Smooth muscle cell (in vitro differentiated cells): ENCODE results near the gene ITFG1. TPM values are rescaled to one million over a fixed set of nuclear protein-coding genes. Genes with fewer than 3 reads are reported as not detected.
A peak's percentile ranks its signal among the peaks of the same experiment; 100 is the strongest.

Source experiments
- DNase-seq: peaks from one replicate; lab custom pipeline; 2025; ENCODE audit not compliant: unreplicated experiment; lab: John Stamatoyannopoulos, UW
- H2AFZ ChIP-seq: fragments of 200-600 bp; sonication (generic); 2 replicates; pipeline ENCODE4 v1.6.0; 2016; ENCODE audit warnings: antibody characterized with exemption, low read depth, mild to moderate bottlenecking
- H3F3A ChIP-seq: fragments of 200-600 bp; sonication (generic); 2 replicates; pipeline ENCODE4 v1.6.0; 2017; ENCODE audit warnings: antibody characterized with exemption, low read depth
- H3K27ac ChIP-seq: fragments of 200-600 bp; sonication (generic); 2 replicates; pipeline ENCODE4 v1.5.1; 2016; ENCODE audit warnings: low read depth, mild to moderate bottlenecking
- H3K27me3 ChIP-seq: fragments of 200-600 bp; sonication (generic); 2 replicates; pipeline ENCODE4 v1.6.1; 2016; ENCODE audit warnings: low read depth, mild to moderate bottlenecking
- H3K36me3 ChIP-seq: fragments of 200-600 bp; sonication (generic); 2 replicates; pipeline ENCODE4 v1.5.1; 2016; ENCODE audit warnings: low read depth
- H3K4me1 ChIP-seq: fragments of 200-600 bp; sonication (generic); 2 replicates; pipeline ENCODE4 v1.5.1; 2016; ENCODE audit warnings: low read depth
- H3K4me2 ChIP-seq: fragments of 200-600 bp; sonication (generic); 2 replicates; pipeline ENCODE4 v1.6.0; 2016; ENCODE audit warnings: mild to moderate bottlenecking
- H3K4me3 ChIP-seq: fragments of 200-600 bp; sonication (generic); 2 replicates; pipeline ENCODE4 v1.5.1; 2016; ENCODE audit warnings: mild to moderate bottlenecking
- H3K79me2 ChIP-seq: fragments of 200-600 bp; sonication (generic); 2 replicates; pipeline ENCODE4 v1.6.0; 2016; ENCODE audit warnings: low read depth, mild to moderate bottlenecking
- H3K9ac ChIP-seq: fragments of 200-600 bp; sonication (generic); 2 replicates; pipeline ENCODE4 v1.6.0; 2016; ENCODE audit warnings: low read depth
- H3K9me3 ChIP-seq: fragments of 200-600 bp; sonication (generic); replicated peaks from 2 replicates; pipeline ENCODE4 v1.5.1; 2016; ENCODE audit warnings: low read depth
- H4K20me1 ChIP-seq: fragments of 200-600 bp; sonication (generic); 2 replicates; pipeline ENCODE4 v1.6.0; 2016; ENCODE audit warnings: low read depth
- CTCF ChIP-seq: fragments of 200-600 bp; sonication (generic); IDR thresholded peaks from 2 replicates; pipeline ENCODE4 v1.5.1; 2017; ENCODE audit warnings: borderline replicate concordance, mild to moderate bottlenecking, antibody characterized with exemption; ENCODE audit not compliant: insufficient read depth, poor library complexity, severe bottlenecking
- WGBS: methylation state at CpG from one replicate; pipeline ENCODE4 v1.1.7; 2016; ENCODE audit warnings: low lambda C conversion rate; 5-methylcytosine and 5-hydroxymethylcytosine counted together
- polyA plus RNA-seq: library from polyadenylated mRNA; unstranded; fragments of >200 nt; fragmentation: Nextera tagmentation; extraction: Ambion mirVana; gene quantifications from 2 replicates; pipeline ENCODE4 v1.2.1, GENCODE V29; 2016
- total RNA-seq: library from RNA; depleted of rRNA; stranded (reverse); fragments of >200 nt; gene quantifications from 2 replicates; pipeline ENCODE4 v1.2.3, GENCODE V29; 2014

The ITFG1 gene
- total and polyA plus RNA-seq, 2 experiments from 2014 or later = 75.2 to 100 TPM

- H4K20me1 ChIP-seq = no peaks in the 10 kb centered on the region
- H3K36me3 ChIP-seq = no peaks in the 10 kb centered on the region
- peak overlapping the region; percentile 89 for H3K4me2 ChIP-seq
- peaks cover 10% of the 10 kb centered on the region for H3K4me1 ChIP-seq
- H3K27me3 ChIP-seq = no peaks in the 10 kb centered on the region
- peak overlapping the region; percentile 80 for H3K4me3 ChIP-seq
- peak overlapping the region; percentile 89 for H2AFZ ChIP-seq
- no peak for TF ChIP-seq CTCF
- H3K9me3 ChIP-seq = no peaks in the 10 kb centered on the region
- WGBS = 8% methylated on average over 17 of the region's 17 CpGs
- H3K79me2 ChIP-seq = peaks cover 41% of the 10 kb centered on the region
- H3F3A ChIP-seq = no peaks in the 10 kb centered on the region
- peak overlapping the region; percentile 100 for H3K27ac ChIP-seq
- no peak for DNase-seq
- peak overlapping the region; percentile 99 for H3K9ac ChIP-seq
These were observed 869 bp upstream of the ITFG1 start for GRCh38 chr16:47461598-47462266.

GRCh38 chr16:47460359-47460710 lies 528 bp downstream of the ITFG1 start:
- H3K9me3 ChIP-seq = no peaks in the 10 kb centered on the region
- no peaks in the 10 kb centered on the region for H3K27me3 ChIP-seq
- no peak for TF ChIP-seq CTCF
- H4K20me1 ChIP-seq = no peaks in the 10 kb centered on the region
- no peaks in the 10 kb centered on the region for H3F3A ChIP-seq
- H3K27ac ChIP-seq = peak overlapping the region; percentile 100
- peak overlapping the region; percentile 89 for H3K4me2 ChIP-seq
- DNase-seq = no peak
- 6% methylated on average over 4 of the region's 4 CpGs for WGBS
- peaks cover 10% of the 10 kb centered on the region for H3K4me1 ChIP-seq
- no peaks in the 10 kb centered on the region for H3K36me3 ChIP-seq
- peaks cover 31% of the 10 kb centered on the region for H3K79me2 ChIP-seq
- H3K4me3 ChIP-seq = peak overlapping the region; percentile 80
- H2AFZ ChIP-seq = peak overlapping the region; percentile 89
- H3K9ac ChIP-seq = peak overlapping the region; percentile 99

- peak overlapping the region; percentile 89 for H3K4me2 ChIP-seq
- WGBS = 93% methylated on average over 1 of the region's 1 CpG
These were observed 1.3 kb downstream of the ITFG1 start for GRCh38 chr16:47459603-47460002.

More at GRCh38 chr16:47459603-47460002, 1.3 kb downstream of the ITFG1 start:
- Histone ChIP-seq H3K27ac (no peak overlapping the region), H4K20me1 (no peaks in the 10 kb centered on the region), H3K9me3 (no peaks in the 10 kb centered on the region), H3K27me3 (no peaks in the 10 kb centered on the region), H3K79me2 (peaks cover 31% of the 10 kb centered on the region), H3K9ac (peak overlapping the region; percentile 99), H3K36me3 (no peaks in the 10 kb centered on the region), H3F3A (no peaks in the 10 kb centered on the region), H3K4me1 (peaks cover 10% of the 10 kb centered on the region), H2AFZ (no peak overlapping the region), H3K4me3 (peak overlapping the region; percentile 80)
- TF ChIP-seq CTCF = no peak
- DNase-seq = no peak
